AG09319 (cell line): Measurements from ENCODE around the gene FPGS.

Experiments
- DNase-seq: peaks from one replicate; pipeline ENCODE4 v3.0.0-alpha.2; 2010; ENCODE audit warnings: low read depth; ENCODE audit errors: extremely low read depth
- TF ChIP-seq, protein P1 (sequence below): IDR thresholded peaks from 2 replicates; pipeline ENCODE4 v1.5.1; 2011; ENCODE audit warnings: low read depth, mild to moderate bottlenecking, inconsistent platforms, low read length, moderate library complexity

Gene FPGS

DNA sequence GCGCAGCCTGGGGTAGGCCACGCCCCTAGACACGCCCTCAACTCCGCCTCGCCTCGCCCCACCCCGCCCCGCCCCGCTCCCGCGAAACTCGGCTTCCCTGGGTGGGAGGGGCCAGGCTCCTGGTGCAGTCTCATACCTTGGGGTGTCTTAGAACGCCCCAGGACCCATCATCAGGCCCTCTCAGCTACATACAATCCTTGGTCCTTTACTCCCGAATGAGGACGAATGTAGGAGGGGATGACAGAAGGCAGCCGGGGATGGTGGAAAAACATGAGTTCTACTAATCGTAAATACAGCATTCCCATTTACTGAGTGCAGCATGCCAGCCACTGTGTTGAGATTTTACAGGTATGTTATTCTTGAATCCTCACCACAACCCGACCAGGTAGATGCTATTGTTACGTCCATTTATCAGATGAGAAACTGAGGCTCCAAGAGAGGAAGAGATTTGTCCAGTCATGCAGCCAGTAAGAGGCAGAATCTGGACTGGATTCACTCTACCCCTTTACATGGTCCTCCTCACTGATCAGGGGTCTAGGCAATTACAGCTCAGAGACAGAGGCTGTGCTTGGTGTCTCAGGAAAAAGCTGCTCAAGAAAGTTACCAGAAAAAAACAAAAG is 31.0 kb upstream of the FPGS start:
- DNase-seq, result no peak
- TF ChIP-seq, protein P1, sequence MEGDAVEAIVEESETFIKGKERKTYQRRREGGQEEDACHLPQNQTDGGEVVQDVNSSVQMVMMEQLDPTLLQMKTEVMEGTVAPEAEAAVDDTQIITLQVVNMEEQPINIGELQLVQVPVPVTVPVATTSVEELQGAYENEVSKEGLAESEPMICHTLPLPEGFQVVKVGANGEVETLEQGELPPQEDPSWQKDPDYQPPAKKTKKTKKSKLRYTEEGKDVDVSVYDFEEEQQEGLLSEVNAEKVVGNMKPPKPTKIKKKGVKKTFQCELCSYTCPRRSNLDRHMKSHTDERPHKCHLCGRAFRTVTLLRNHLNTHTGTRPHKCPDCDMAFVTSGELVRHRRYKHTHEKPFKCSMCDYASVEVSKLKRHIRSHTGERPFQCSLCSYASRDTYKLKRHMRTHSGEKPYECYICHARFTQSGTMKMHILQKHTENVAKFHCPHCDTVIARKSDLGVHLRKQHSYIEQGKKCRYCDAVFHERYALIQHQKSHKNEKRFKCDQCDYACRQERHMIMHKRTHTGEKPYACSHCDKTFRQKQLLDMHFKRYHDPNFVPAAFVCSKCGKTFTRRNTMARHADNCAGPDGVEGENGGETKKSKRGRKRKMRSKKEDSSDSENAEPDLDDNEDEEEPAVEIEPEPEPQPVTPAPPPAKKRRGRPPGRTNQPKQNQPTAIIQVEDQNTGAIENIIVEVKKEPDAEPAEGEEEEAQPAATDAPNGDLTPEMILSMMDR, result no peak

DNA sequence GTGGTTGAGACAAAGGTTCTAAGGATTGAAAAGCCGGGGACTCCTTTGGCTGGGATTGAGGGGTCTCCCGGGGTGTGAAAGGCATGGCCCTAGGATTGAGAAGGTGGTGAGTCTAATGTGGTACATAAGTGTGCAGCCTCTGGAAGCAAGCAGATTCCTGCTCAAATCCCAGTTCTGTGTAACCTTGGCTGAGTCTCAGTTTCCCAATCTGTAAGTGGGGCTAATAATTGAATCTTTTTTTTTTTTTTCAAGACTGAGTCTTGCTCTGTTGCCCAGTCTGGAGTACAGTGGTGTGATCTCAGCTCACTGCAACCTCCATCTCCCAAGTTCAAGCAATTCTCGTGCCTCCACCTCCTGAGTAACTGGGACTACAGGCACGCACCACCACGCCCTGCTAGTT is 30.1 kb upstream of the FPGS start:
- TF ChIP-seq, protein P1, result no peak

DNA sequence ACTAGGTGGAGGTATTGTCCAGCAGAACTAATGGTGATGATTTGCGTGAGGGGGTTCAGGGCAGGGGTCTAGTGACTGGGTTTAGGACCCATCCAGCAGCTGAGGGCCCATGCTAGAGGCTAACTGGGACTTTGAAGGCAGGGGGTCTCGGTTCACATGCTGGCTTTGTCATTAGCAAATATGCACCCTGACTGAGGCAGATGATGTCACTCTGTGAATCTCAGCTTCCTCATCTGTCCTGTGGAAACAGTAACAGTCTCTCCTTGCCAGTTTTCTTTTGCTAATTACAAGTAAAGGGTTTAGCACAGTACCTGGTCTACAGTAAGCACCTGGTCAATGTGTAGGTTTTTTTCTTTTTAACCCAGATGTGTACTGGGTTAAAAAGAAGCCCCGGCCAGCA is 29.4 kb upstream of the FPGS start:
- no peak for DNase-seq
- TF ChIP-seq, protein P1, result no peak

More for the DNA sequence above, 30.1 kb upstream of the FPGS start:
- DNase-seq, result no peak

DNA sequence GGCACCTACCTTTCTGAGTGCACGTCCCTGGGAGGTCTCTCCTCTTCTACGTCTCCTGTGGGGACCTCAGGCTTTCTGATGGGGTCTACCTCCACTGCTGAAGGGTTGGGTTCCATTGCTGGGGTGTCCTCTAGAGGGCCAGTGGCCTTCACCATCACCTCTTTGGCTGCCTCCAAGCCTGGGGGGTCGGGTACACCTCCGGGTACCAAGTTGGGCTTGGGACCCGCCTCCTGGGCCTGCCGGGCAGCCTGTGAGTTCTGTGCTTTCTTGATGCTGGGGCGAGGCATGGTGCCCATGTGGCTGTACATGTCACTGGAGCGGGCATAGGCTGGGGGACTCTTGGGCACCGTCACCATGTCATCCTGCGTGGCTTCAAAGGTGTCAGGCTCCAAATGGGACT is 28.7 kb upstream of the FPGS start:
- TF ChIP-seq, protein P1, result no peak
- no peak for DNase-seq

DNA sequence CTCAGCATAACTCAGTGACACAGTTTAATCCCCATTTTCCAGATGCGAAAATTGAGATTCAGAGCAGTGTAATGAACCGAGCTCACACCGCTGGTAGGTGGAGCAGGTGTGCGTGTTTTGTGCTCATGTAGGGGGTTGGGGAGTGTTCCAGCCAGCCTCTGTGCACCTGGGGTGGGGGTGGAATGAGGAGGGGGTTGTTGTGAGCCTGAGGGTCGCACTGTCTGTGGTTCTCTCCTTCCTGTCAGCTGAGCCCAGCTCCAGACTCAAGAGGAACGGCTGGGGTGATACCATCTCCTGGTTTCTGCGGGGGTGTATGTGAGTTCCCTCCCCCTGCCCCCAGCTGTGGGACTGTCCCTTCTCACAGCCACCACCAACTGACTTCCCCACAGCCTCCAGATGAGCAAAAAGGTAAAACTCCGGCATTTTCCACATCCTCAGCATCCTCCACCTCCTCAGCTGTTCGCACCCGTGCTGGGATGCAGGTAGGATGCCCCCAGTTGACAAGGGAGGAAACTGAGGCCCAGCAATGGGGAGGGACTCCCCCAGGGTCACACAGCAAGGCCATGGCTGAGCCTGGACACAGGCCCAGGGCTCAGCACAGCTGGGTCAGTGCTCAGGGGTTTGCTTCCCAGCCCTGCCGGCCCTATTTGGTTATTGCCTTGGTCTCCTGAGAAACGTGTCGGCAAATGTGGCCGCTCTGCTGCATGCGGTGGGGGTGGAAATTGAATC is 26.3 kb upstream of the FPGS start:
- DNase-seq, result no peak
- TF ChIP-seq, protein P1, result no peak

DNA sequence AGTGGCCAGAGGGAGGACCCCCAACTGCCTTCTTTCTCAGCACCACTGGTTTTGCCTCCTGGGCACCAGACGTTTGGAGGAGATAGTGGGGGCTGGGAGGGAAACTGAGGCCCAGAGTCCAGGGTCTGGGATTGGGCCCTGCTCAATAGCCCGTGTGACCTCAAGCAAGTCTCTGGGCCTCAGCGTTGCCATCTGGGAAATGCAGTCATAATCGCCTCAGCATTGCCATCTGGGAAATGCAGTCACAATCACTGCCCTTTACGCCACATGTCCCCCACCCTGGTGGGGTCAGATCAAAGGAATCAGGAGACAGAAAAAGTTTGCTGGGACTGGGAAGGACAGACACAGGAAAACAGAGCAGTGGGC is 25.8 kb upstream of the FPGS start:
- TF ChIP-seq, protein P1, result no peak
- DNase-seq, result no peak

DNA sequence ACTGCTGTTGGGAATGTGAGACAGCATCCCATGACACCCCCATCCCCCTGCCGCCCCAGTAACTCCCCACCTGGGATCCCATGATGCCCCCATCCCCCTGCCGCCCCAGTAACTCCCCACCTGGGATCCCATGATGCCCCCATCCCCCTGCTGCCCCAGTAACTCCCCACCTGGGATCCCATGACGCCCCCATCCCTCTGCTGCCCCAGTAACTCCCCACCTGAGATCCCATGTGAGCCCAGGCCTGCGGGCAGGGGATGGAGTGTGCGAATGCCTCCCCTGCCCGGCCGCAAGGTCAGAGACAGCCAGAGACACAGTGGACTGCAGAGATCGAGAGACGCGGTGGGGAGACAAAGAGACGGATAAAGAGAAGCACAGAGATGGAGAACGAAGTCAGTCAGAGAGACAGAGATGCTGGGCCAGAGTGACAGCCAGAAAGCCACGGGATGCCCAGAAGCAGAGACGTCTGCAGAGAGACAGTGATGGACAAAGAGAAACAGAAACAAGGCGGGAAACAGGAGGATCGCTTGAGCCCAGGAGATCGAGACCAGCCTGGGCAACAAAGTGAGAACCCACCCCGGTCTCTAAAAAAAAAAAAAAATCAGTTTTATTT is 25.2 kb upstream of the FPGS start:
- TF ChIP-seq, protein P1, result no peak
- no peak for DNase-seq
